HS-5 (cell line): ENCODE measurements around the gene DNM3.

Experiments
- DNase-seq: peaks from one replicate; pipeline ENCODE4 v3.0.0-alpha.2; 2012; ENCODE audit warnings: low read depth

The DNM3 gene

DNA sequence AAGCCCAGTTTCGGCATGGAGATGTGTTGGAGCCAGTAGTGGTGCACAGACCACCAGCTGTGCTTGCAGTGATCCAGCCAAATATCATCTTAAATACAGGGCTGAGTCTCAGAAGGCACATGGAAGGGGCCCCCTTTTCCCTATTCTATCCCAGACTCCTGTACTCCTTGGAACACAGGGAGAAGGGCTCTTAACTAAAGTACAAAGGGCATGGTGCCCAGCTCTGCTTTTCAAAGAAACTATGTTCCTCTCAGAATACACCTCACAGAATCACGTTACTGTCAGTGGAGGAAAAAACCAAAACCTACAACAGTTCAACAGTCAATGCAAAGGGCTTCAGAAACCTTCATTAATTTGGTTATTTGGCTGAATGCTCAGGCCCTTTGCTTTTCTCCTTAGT, 398.6 kb downstream of the DNM3 start:
- DNase-seq = no peak

DNA sequence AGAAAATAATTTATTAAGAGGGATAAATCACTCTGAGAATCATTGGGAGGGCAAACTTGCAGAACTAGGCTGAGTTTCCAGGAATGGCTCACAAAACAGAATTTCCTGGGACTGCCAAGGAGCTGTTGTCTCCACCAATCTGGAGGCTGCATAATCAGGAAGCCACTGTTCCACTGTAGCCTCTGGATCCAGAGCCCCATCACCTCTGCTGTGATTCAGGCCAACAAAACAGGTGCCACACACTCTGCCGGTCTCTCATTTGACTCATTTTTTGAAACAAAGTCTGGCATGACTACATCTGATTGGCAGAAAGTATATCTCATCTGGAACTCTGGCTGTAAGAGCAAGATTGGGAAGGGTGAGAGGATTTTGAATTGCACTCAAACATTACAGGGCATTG, 400.2 kb downstream of the DNM3 start:
- DNase-seq = no peak

DNA sequence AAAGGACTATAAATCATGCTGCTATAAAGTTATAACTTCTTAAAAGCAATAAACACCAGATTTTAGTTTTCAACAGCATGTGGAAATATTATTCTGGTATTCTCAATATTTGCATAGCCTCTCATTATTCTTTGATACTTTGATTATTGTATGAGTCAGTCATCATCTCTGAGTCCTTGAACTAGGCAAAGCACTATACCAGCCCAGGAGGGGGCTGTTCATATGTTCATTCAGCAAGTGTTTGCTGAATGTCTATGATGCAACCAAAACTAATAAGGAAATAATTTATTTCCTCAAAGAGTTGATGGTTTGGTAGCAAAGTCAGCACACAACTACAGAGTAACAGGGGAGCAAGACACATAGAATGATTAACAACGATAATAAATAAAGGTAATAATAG, 403.6 kb downstream of the DNM3 start:
- no peak for DNase-seq

DNA sequence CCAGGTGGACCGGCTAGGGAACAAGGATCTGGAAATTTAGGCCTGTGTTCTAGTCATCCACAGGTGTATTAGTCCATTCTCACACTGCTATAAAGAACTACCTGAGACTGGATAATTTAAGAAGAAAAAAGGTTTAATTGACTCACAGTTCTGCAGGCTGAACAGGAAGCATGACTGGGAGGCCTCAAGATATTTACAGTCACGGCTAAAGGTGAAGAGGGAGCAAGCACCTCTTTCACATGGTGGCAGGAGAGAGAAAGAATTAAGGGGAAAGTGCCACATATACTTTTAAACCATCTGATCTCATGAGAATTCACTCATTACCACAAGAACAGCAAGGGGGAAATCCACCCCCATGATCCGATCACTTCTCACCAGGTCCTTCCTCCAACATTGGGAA, 404.5 kb downstream of the DNM3 start:
- no peak for DNase-seq

DNA sequence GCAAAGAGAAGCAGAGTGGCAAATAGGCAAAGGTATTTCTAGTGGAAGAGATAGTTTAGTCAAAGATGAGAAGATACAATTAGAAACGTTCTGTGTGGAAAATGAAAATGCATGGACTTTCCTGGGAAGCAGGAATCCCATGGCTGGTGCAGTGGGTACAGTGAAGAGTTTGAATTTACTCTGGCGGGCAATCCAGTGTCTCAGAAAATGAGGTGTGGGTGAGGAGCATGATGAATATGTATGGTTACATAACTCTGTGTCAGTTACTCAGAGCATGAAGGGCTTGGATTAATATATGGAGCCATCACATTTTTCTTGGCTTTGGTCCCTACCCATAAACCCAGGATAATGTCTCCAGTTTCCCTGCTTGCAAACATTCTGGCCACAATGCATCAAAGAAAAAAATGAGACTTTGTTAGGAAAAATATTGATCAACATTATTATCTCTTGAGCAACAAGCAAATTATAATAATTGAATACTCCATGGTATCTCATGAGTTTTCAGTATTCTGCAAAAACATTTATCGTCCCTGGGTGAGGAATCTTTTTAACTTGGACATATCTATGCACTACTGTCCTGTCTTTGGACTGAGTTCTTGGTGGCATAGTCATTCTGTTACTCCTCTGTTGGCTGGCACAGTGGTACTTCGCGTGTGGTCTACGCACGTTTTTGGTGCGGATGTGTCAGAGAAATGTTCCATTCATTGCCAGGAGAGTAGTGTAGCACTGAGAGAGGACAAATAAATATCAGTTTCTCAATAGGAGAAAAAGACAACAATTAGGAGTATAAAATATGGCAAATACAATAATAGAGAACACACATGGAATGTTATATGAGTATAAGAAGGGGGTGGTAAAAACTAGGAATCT, 405.5 kb downstream of the DNM3 start:
- DNase-seq = no peak

DNA sequence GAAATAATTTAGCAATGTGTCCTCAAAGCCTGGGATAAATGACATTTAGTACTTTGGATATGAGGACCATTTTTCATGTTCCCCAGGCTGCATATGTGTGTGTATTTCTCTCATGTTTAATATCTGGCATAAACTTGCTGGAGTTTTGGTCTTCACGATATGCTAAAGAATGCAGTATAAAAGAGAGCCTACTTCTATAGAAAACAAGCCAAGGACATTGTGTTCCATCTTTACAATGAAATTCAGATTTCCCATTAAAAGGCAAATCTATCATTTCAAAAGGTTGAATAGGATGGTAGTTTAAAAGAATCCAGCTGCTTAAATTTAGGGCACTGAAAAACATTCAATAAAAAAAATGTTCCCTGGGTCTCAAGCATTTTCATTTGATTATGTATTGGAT, 410.2 kb downstream of the DNM3 start:
- no peak for DNase-seq

DNA sequence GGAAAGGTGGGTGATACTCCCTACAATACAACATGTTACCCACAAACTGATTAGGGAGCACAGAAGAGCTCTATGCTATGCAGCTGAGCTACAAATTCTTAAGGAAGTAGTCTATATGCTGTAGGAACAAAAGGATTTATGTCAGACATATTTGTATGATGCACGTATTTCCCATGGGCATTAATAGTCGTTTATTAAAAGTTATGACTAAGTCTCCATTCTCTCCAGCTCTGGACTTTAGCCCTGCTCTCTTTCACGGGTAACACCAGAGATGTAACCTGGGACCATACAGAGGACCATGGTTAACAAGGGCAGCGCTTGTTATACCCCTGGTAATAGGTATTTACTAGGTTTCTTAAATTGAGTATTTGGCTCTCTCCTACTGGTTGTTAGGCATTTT, 411.0 kb downstream of the DNM3 start:
- no peak for DNase-seq

DNA sequence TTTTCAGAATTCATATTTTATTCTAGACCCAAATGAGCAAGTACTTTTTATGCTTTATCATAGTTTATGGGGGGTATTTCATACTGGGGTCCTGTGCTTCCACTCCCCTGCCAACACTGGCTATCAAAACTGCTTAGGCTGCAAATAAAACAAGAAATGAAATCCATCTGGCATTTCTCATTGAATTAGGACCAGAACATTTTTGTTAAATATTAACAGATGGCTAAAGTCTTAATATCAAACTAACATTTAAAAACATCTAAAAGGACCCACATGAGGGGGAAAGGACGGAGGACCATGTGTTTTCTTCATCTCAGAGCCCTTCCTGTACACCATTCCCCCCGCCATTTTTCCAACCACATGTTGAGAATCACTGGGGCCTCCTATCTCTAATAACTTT, 411.7 kb downstream of the DNM3 start:
- DNase-seq = no peak

DNA sequence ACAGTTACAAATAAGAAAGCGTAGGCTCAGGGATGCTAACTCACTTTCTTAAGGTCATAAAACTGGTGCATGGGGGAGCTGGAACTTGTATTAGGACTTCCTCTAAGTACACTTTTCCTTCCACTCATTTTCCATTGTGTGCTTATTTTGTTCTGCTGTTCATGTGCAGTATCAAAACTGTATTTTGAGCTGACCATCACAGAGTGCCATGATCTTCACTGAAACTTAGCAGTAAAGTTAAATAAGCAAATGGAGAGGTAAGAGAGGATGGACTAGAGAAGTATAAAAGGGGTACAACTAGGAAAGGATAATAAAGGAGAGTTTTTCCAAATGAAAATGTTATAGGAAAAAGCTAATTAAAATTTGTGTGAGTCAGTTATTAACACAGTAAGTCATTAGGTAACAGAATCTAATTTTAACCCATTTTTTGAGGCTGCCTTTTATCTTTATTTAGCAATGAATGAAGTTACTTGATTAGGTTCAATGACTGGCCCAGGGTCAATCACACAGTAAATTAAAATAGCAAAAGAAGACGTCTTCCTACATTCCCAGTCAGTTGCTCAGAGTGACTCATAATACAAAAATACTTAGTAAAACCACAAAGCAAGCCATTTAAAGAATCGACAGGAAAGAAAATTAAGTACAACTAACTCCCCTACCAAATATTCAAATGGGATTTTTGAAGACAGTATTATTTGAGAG, 413.4 kb downstream of the DNM3 start:
- DNase-seq = peak; percentile 71

DNA sequence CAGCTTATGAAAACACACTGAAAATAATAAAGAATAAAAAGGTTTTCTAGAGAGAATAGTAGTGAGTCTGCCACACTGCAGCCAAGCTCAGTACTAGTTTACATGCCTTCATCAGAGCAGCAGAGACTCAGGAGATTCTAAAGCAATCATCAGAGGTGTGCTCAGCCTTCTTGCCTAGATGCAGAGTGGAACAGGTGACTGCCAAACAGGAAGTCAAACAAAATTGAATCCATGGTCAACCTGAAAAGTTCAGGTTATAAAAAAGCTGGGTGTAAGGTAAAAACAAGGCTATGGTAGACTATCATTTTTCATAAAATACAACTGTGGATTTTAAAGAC, 413.9 kb downstream of the DNM3 start:
- DNase-seq = no peak

DNA sequence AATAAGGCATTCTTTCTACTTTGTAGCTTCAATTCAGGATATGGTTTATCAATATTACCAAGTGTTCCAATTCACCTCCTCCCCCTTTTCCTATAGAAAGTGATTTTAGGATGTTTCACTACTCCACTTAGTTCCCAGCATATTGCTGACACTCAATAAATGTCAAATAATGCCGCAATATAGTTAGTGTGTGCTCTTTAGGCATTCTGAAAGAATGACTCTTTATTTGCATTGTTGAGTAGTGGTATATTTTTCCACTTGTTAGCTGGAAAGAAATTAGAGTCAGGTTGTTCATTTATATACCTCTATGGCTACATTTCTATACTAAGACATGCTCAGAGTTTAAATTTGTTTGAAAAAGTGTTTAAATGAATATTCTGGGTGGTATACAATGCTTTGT, 424.6 kb downstream of the DNM3 start:
- no peak for DNase-seq

DNA sequence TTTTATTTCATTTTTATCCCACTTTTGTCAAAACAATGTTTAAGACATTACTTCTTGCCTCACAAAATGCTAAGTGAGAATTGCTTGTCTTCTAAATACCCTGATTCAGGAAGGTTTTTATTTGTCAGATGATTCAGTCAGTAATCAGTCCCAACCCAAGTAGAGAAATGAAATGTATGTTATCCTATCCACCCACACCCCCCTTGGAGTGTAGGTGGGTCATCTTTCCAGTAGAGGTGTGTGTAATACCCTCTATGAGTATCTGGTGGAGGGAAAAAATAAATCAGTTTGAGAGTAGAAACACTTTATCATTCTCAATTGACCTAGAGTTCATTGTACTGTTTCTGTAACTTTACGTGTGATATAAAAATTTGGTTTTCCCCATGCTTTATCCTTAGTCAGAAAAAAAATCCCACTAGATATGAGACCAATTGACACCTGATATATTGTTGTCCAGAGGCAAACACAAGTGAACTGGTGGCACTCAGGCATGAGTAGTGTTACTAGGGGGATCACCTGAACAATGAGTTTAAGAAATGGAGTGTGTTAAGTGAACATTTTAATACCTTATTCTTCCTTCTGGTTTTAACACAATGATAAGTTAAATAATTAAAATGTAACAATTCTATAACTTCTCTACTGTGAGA, 425.4 kb downstream of the DNM3 start:
- no peak for DNase-seq

DNA sequence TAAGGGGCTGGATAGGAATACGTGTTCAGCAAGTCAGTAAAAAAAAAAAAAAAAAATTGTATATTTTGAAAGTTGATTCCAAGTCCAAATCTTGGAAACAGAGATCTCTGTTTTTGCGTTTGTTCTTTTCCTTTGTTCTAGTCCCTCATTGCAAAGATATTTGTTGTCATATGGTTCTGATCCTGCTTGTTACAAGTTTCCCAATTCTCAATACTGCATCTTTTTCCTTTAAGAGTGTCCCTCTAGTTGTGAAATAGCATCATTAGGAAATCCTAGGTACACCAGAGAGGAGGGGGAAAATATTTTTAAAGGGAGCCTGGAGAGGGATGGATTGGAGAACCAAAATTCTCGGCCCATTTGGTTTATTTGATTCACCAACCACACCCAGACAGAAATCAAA, 426.9 kb downstream of the DNM3 start:
- no peak for DNase-seq

DNA sequence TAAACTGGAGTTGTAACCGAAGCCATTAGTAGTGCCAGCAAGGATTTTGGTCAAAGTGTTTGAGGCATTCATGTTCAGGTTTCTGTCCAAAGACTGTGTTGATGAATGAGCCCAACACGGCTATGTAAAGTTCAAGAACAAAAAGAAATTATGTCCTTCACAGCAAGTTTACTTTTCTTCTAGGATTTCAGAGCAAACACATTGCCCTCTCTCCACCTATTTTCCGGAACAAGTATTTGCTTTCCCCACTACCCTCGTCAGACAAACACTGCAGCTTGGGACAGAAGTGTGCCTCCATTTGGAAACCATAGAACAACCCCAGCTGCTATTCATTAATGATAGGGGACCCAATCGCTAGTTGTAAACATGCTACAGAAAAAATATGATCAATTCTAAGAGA, 427.8 kb downstream of the DNM3 start:
- no peak for DNase-seq

DNA sequence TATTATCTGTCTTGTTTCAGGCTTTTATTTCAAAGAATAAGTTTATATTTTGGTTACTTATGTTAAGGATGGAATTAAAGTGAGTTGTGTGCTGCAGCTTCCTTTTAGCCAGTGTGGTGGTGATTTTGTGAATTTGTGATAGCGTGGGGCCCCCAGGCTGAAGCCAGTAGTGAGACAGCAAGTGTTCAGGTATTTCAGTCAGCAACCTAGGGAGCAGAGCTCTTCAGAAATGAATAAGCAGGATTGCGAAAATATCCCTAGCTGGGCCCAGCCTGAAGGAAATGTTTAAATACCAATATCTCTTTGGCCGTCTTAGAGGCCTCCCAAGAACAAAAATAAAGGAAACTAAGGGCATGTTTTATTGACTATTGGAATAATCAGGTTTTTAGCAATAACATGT, 428.3 kb downstream of the DNM3 start:
- no peak for DNase-seq

DNA sequence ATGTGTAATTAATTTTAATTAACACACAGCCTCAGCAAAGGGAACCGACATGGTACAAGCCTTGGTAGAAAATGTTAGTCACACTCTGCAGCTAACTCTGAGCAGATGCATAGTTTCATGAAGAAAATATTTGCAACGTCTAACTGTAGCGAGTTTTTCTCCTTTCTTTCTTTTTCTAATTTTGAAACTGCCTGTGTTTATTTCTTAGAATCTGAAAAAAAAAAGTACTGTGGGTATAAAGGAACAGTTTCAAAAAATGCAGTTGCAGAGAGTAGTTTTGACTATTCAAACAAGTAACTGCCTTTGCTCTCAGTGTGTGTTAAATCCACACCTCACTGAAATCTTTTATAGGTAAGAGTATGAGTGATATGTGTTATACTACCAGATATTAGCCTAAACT, 429.3 kb downstream of the DNM3 start:
- DNase-seq = no peak

DNA sequence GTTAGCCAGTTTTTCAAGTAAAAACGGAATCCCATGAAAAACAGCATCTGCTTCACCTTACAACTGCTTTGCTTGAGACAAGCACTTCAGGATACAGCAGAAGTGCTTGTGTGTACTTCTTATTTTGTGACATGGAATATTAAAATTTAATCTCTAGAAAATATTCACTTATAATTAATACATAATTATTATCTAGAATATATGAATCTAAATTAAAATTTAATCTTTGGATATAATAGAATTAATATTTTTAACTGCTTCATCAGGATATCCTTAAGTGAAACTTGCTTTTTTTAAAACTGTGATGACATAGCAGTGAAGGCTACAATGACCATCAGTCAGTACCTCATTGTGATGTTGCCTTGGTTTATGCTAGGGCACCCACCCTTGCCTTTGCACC, 430.8 kb downstream of the DNM3 start:
- no peak for DNase-seq

DNA sequence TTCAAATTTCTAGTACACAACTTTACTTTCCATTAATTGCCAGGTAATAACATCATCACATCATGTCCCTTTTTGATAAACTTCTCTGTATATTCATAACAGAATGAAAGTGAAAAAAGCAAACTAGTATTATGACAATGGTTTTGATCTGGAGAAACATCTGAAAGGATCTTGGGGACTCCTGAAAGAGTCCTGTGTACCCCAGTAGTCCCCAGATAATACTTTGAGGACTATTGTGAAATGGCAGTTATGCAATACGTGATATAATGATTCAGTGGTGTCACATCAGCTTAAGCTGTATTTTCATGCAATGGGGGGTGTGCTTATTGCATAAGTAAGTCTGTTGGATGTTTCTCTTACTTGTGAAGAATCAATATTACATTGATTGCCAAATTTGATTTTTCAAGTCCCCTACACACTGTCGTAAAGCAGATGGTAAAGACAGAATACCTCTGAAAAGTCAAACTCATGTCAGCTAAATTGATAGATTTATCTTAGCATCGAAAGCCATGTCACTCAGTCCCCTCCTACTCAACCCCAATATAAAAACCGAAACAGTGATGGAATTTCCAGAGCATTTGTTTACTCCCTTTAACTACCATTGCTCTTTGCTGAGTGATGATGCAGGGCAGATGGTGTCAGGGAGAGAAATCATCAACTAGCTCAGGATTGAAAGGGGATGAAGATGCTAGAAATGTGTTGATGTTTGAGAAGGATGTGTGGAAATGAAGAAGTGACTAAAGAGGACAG, 432.5 kb downstream of the DNM3 start:
- DNase-seq = no peak

DNA sequence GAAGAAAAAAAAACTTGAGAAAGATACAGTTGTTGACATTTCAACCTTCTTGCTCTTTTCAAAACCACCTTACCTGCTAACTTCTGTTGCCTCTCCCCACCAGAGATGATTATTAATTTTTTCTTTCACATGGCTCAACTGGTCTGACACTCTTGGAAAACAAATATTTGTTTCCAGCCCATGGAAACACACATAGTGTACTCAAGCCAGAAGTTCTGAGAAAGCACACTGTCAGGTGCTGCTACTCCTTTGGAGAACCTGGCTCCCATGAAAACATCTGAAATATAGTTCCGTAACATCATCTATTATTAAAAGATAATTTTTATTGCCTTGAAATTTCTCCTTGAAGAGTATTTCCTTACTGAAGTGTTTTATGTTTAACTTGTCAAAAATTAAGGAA, 434.2 kb downstream of the DNM3 start:
- no peak for DNase-seq

DNA sequence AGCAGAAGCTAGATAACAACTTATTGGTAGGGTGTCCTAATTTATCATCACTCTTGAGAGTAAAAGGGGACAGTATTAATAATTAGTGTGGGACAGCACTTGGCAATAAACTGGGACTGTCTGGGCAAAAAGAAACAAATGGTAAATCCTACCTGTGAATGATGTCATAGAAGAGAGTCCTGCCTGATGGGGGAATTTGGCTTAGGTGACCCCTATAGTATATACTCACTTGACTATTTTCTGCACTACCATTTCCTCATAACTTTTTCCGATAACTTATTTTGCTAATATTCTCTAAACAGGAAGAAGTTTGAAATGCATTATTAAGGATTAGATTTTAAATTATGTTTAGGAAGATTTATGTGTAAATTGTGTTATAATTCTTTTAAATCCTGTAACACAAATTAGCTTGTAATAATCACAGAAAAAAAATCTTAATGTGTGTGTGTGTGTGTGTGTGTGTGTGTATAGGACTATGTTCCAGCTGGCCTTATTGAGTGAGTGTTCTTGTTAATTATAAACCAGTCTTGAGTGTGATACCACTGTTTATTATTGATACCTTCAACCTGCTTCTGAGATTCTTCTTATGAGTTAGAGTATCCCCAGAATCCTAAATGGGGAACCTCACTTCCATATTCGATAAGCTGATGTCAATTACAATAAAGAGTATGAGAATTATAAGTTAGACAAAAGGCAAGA, 435.0 kb downstream of the DNM3 start:
- no peak for DNase-seq

DNA sequence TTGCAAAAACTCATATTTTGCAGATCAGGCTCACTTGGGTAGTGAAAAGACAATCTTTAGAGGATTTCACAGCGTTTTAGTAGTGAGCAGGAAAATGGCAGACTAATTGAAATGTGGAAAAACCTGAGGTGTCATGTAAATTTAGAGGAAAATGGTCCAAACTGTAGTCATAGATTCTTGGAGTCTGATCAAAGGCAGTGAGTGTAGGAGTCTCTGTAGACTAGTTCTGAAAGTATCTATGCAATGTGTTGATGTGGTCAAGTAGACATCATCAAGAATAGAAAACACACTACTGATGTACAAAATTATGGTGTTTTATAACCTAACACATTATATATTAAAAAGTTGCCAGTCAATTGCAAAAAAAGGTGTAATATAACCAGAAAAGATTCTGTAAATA, 436.0 kb downstream of the DNM3 start:
- DNase-seq = no peak

DNA sequence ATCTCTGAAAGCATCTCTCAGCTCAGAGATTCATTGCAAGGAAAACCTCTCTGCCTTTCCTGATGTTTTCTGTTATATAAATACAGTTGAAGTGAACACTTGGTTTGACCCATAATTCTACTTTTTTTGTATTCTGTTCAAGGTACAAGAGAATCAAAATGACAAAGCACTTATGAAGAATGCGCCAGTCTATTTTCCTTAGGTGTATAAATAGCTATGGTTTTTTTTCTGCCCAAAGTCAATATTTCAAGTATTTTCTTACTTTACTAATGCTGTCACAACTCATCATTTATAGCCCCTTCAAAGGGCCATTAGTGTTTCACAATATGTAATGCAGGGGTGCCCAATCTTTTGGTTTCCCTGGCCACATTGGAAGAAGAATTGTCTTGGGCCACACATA, 436.7 kb downstream of the DNM3 start:
- DNase-seq = no peak
